KMS-11 (cell line): ENCODE results near the gene ZNF423.

Source experiments
- H2AFZ ChIP-seq: fragments of 200-600 bp; sonication (generic); 2 replicates; pipeline ENCODE4 v1.6.1; 2016; ENCODE audit warnings: antibody characterized with exemption, mixed run types, low read depth
- H3K27ac ChIP-seq: fragments of 200-600 bp; sonication (generic); 2 replicates; pipeline ENCODE4 v1.6.1; 2016; ENCODE audit warnings: mild to moderate bottlenecking, mixed run types
- H3K27me3 ChIP-seq: fragments of 200-600 bp; sonication (generic); 2 replicates; pipeline ENCODE4 v1.6.1; 2017; ENCODE audit warnings: mild to moderate bottlenecking, low read depth, mixed run types, moderate library complexity; ENCODE audit not compliant: insufficient read depth
- H3K36me3 ChIP-seq: fragments of 200-600 bp; sonication (generic); 2 replicates; pipeline ENCODE4 v1.6.1; 2017; ENCODE audit warnings: mild to moderate bottlenecking, mixed run types; ENCODE audit not compliant: insufficient read depth
- H3K4me1 ChIP-seq: fragments of 200-600 bp; sonication (generic); 2 replicates; pipeline ENCODE4 v1.6.1; 2016; ENCODE audit warnings: mild to moderate bottlenecking, low read depth, mixed run types; ENCODE audit not compliant: poor library complexity, severe bottlenecking
- H3K4me2 ChIP-seq: fragments of 200-600 bp; sonication (generic); 2 replicates; pipeline ENCODE4 v1.7.0; 2016; ENCODE audit warnings: mild to moderate bottlenecking, mixed run types
- H3K4me3 ChIP-seq: fragments of 200-600 bp; sonication (generic); IDR thresholded peaks from 2 replicates; pipeline ENCODE4 v1.6.1; 2017; ENCODE audit warnings: low read depth, low read length, mixed read lengths; ENCODE audit not compliant: insufficient read depth
- H3K79me2 ChIP-seq: fragments of 200-600 bp; sonication (generic); 2 replicates; pipeline ENCODE4 v1.6.1; 2016; ENCODE audit warnings: low read depth, mixed run types; ENCODE audit not compliant: insufficient read depth
- H3K9ac ChIP-seq: fragments of 200-600 bp; sonication (generic); 2 replicates; pipeline ENCODE4 v1.6.1; 2016; ENCODE audit warnings: mild to moderate bottlenecking, mixed run types
- H4K20me1 ChIP-seq: fragments of 200-600 bp; sonication (generic); 2 replicates; pipeline ENCODE4 v1.6.1; 2016; ENCODE audit warnings: mild to moderate bottlenecking, mixed run types; ENCODE audit not compliant: insufficient read depth
- TF ChIP-seq, protein P1 (sequence below): fragments of 200-600 bp; sonication (generic); conservative IDR thresholded peaks from 2 replicates; pipeline ENCODE4 v1.6.1; 2017; ENCODE audit warnings: low read depth, mild to moderate bottlenecking, antibody characterized with exemption, low read length, moderate library complexity, mixed read lengths

Gene ZNF423

GRCh38 chr16:49622421-49623402 is 233.2 kb downstream of the ZNF423 start:
- H3K9ac ChIP-seq = no peak overlapping the region
- TF ChIP-seq, protein P1, sequence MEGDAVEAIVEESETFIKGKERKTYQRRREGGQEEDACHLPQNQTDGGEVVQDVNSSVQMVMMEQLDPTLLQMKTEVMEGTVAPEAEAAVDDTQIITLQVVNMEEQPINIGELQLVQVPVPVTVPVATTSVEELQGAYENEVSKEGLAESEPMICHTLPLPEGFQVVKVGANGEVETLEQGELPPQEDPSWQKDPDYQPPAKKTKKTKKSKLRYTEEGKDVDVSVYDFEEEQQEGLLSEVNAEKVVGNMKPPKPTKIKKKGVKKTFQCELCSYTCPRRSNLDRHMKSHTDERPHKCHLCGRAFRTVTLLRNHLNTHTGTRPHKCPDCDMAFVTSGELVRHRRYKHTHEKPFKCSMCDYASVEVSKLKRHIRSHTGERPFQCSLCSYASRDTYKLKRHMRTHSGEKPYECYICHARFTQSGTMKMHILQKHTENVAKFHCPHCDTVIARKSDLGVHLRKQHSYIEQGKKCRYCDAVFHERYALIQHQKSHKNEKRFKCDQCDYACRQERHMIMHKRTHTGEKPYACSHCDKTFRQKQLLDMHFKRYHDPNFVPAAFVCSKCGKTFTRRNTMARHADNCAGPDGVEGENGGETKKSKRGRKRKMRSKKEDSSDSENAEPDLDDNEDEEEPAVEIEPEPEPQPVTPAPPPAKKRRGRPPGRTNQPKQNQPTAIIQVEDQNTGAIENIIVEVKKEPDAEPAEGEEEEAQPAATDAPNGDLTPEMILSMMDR = no peak
- H3K79me2 ChIP-seq = no peaks in the 10 kb centered on the region
- no peak overlapping the region for H3K4me2 ChIP-seq
- H3K27ac ChIP-seq = no peak overlapping the region
- no peaks in the 10 kb centered on the region for H3K4me1 ChIP-seq
- H3K4me3 ChIP-seq = no peak overlapping the region
- H3K27me3 ChIP-seq = no peaks in the 10 kb centered on the region
- H2AFZ ChIP-seq = no peak overlapping the region
- no peaks in the 10 kb centered on the region for H3K36me3 ChIP-seq
- H4K20me1 ChIP-seq = no peaks in the 10 kb centered on the region

DNA sequence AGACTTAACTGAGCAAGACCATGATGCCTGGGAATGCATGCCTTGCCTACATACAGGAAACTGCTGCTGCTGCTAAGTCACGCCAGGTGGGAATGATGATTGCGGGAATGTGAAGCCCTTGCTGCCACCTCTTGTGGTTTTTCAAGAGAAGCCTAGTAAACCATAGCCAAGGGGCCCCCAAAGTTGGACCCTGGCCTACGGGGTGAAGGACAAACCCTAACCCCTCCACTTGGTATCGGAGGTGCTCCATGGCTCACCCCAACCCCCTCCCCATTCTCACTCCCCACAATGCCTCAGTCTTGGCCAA is 233.9 kb downstream of the ZNF423 start:
- no peaks in the 10 kb centered on the region for H4K20me1 ChIP-seq
- no peak overlapping the region for H3K27ac ChIP-seq
- no peaks in the 10 kb centered on the region for H3K79me2 ChIP-seq
- H3K4me2 ChIP-seq = no peak overlapping the region
- H3K27me3 ChIP-seq = no peaks in the 10 kb centered on the region
- no peaks in the 10 kb centered on the region for H3K4me1 ChIP-seq
- TF ChIP-seq, protein P1 = no peak
- no peak overlapping the region for H2AFZ ChIP-seq
- H3K9ac ChIP-seq = no peak overlapping the region
- no peak overlapping the region for H3K4me3 ChIP-seq
- no peaks in the 10 kb centered on the region for H3K36me3 ChIP-seq

GRCh38 chr16:49621241-49622083 is 234.4 kb downstream of the ZNF423 start:
- Histone ChIP-seq H3K9ac (no peak overlapping the region), H3K36me3 (no peaks in the 10 kb centered on the region), H3K79me2 (no peaks in the 10 kb centered on the region), H2AFZ (no peak overlapping the region), H3K27me3 (no peaks in the 10 kb centered on the region), H3K4me2 (no peak overlapping the region), H3K4me1 (no peaks in the 10 kb centered on the region), H4K20me1 (no peaks in the 10 kb centered on the region), H3K4me3 (no peak overlapping the region), H3K27ac (no peak overlapping the region)
- TF ChIP-seq, protein P1 = no peak

DNA sequence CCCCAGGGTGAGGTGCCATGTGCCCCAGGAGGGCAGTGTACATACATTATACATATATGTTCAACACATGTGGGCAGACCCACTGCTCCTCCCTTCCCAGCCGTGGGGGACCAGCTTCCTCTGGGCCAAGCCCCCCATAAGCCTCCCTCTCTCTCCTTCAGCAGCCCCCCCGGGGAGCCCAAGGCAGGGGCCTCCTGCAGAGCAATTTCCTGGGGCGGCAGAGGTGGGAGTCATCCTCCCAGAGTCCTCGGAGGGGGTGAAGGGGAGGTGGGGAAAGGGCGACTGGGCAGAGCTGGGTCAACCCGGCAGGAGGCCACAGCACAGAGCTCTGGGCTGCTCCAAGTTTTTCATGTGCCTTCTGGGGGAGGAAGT is 235.1 kb downstream of the ZNF423 start:
- no peaks in the 10 kb centered on the region for H4K20me1 ChIP-seq
- no peaks in the 10 kb centered on the region for H3K4me1 ChIP-seq
- no peak overlapping the region for H3K9ac ChIP-seq
- H3K27me3 ChIP-seq = no peaks in the 10 kb centered on the region
- TF ChIP-seq, protein P1 = no peak
- H3K27ac ChIP-seq = no peak overlapping the region
- H3K4me3 ChIP-seq = no peak overlapping the region
- H2AFZ ChIP-seq = no peak overlapping the region
- H3K4me2 ChIP-seq = no peak overlapping the region
- H3K36me3 ChIP-seq = no peaks in the 10 kb centered on the region
- no peaks in the 10 kb centered on the region for H3K79me2 ChIP-seq
